Measurements from ENCODE around the gene PLB1.

The PLB1 gene

DNA sequence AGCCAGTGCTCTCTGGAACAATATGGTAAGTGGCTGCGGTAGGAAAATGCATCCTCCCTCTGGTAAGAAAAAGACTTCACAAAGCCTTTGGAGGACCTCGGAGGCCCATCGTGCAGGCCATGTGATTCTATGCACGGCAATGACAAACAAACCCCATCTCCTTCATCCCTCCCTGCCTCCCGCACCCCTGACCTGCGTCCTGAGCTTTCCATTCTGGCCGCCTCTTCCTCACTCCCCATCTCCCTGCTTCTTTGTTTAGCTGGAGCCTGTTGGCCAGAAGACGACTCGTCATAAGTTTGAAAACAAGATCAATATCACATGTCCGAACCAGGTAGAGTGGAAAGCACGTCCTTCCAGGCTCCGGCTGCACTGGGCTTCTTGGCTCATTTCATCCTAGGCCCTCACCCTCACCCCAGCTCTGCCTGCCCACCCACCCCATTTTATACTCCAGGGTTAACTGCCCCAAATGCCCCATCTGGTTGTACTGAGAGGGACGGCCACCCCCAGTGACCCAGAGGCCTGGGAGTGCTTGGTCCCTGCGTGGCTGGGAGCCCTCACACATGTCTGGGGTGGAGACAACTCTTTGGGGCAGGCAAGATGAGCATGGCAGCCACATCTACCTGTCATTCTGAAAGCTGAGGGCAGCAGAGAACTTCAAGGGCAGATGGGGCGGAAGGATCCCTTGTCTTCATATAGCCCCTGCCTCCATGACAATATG, 94.0 kb downstream of the PLB1 start:
- no peak for DNase-seq (ENCODE audit: low read depth, low spot score)

DNA sequence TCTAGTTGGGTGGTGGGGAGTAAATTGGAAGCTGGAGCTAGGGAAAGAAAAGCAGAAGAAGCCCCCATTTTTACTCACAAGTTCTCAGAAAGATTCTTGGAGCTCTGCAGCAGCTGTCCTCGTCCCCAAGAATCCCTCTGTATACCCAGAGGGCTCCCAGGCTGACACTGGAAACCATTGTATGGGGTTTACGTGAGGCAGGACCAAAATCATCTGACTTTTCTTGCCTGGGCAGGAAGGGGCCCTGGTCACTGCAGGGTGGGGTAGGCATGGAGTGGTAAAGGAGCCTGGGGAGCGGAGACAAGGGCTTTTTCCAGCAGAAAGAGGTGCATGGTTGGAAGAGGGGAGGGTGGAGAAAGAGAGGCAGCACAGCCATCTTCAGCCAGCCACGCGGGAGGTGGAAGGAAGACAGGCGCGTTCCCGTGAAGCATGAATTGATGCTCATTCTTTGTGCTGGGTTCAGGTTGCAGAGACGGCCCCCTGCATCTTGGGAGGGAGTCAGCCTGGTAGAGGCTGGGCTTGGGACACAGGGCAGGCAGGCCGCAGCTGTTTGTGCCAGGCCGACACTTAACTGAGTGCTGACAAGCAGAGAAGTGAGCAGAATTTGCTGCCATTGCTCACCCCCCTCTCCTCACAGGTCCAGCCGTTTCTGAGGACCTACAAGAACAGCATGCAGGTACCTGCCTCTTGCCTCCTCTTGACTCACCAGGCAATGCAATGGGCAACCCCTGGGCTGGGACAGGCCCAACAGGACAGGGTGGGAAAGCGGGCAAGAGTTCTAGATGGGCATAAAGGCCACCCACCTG, 94.8 kb downstream of the PLB1 start:
- DNase-seq (ENCODE audit: low read depth, low spot score) = no peak

DNA sequence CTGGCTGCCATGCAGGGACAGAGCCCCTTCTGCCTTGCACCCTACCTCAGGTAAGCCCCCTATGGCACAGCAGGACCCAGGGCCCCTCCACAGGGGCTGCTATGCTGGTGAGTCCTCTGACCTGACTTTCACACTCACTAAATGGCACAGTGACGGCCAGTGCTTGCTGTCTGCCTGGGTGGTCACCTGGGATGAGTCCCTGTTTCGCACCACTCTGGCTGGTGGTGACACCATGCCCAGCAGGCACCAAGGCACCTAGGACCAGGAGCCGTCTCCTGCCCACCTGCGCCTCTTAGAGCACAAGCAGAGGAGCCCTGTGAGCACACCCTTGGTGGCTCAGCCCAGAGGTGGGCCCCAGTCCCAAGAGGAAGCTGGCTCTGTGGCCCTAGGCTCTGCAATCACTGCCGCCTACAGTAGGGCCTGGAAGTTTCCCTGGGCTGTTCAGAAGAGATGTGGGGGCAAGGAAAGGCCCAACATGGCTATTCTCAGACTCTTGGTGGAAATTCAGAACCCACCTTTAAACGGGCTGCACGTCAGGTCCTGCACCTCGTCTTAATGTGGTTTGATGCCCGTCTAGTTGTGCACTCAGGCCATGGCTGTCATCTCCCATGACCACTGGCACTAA, 96.0 kb downstream of the PLB1 start:
- DNase-seq (ENCODE audit: low read depth, low spot score) = no peak

DNA sequence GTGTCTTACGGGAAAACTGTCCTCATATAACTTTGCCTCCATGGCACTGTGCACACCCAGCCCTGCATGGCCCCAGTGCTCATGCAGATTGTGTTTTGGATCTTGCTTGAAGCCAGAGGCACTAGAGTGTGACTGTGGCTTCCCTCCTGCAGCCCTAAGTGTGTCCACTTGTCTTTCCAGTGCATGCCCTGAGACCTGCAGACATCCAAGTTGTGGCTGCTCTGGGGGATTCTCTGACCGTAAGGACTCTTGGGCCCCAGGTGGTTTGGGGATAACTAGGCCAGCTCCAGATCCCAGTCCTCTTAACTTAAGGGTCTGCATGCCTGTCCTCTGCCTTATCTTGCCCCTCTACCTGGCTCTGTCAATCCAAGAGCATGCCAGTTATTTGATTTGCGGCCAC, 96.6 kb downstream of the PLB1 start:
- DNase-seq (ENCODE audit: low read depth, low spot score) = no peak

DNA sequence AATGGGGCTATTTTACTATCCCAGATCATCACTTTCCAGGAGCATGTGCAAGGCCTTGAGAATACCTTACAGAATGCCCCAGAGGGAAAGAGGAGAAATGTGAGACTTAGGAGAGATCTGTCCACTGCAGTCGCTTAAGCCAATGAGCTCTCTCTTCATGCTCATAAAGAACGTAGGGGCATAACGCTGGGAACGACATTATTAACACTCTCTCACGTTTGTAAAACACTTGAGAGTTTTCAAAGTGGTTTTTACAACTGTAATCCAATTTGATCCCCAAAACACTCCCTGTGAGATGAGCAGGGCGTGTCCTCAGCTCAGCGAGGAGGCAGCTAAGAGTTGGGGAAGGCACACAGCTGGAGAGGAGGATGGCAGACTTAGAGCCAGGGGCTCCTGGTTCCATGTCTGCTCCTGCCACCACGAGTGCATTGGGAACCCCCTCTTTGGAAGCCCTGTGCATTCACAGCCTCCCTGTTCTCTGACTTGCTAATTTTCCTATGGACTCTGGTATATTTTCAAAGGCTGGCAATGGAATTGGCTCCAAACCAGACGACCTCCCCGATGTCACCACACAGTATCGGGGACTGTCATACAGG, 97.4 kb downstream of the PLB1 start:
- no peak for DNase-seq (ENCODE audit: low read depth, low spot score)

DNA sequence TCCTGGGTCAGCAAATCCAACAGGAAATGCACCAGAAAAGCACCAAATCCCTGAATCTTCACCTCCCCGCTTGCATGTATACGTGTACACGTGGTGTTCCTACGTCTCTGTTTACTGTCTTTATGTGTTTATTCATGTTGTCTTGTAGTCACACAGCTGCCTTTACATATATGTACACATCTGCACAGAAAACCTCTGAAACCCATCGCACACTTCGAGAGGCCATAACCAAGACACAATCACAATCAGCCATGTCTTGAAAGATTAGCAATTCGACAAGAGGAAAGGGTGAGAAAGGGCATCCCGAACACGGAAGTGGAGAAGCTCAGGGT, 98.1 kb downstream of the PLB1 start:
- no peak for DNase-seq (ENCODE audit: low read depth, low spot score)

DNA sequence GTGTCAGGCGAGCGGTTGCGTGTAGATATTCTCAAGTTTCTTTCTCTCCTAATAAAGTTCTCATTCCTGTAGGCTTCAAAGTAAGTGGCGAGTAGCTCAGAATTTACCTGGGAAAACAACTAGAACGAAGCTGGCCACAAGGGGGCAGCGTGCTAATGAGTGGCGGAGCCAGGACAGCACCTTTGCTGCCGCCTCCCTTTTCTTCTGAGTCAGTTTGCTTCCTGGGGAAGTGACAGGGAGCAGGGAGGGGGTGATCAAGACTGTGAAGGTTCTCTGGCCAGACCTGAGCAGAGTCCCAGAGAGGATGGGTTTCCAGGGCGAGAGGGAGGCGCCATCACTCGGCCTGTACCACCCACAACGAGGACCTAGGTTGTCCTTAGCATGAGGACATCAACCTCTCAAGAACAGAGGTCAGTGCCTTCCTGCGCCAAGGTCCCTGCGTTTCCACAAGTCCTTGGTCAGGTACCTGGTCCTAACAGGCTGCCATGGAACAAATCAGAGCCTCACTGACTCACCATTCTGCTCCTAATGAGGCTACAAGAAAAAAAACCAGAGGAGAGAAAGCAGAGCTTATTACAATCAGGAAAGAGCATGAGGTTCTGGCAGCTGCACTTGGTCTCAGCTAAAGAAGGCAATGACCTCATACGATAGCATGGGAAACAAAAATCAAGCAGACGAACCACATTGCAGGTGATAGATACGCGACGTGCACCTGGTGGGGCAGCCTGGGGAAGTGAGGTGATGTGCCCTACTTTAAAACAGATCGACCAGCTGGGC, 98.7 kb downstream of the PLB1 start:
- DNase-seq (ENCODE audit: low read depth, low spot score) = peak; percentile 74

DNA sequence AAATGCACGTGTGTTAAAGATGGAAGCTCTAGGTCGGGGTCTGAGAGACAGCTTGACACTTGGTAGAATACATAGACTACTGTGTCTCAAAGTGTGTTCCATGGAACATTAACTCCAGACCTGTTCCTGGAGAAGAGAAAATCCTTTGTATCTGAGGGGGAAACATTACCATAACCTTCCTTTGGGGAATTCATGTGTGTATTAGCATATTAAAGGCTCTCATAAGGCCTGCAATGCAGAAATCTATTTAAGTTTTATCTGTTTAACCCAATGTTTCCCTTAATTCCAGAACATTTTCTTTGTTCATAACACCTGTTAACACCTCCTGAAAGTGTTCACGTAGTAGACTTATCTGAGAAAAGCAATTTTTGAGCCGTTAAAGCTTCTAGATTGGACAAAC, 99.5 kb downstream of the PLB1 start:
- no peak for DNase-seq (ENCODE audit: low read depth, low spot score)

DNA sequence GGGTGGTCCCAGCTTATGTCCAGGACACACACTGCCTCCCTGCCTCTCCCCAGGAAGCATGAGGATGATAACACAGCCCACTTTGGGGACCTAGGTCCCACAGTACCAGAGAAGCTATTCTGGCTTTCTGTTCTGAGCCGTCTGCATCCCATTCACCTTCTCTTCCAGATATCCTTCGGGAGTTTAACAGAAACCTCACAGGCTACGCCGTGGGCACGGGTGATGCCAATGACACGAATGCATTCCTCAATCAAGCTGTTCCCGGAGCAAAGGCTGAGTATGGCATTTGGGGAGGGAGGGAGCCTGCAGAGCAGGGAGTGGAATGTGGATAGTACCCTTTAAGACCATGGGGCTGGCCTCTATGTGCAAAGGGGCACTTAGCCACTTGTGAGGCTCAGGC, 102.6 kb downstream of the PLB1 start:
- no peak for DNase-seq (ENCODE audit: low read depth, low spot score)

DNA sequence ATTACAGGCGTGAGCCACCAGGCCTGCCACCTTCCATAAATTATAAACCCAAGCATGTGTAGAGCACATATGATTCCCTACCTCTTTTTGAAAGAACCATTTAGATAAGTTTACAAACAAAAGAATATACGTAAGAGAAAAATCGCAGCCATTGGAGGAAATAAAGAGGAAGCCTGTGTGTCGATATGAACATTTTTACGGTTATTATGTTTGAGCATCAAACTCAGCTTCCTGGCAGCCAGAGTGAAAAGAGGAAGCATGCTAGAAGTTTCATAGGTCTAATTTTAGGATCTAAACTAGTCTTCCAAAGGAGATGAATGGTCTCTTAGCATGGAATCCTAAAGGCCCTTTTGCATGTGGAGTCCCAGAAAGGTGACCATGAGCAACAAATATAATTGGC, 104.3 kb downstream of the PLB1 start:
- DNase-seq (ENCODE audit: low read depth, low spot score) = no peak

DNA sequence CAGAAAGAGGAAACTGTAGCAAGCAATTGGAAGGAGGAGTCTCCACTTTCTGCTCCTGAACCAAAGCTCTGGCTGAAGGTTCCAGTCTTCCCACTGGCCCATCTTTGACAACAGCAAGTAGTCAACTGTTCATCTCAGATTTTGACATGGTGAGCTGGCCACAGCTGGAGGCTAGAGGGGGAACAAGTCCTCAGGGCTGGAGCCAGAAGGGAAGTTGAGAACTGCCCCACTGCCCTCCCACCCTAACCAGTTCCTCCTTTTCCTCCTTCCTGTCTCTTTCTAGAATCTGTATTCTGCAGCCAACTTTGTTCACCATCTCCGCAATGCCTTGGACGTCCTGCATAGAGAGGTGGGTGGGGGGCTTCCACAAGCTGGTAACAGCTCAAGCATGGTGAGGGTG, 105.8 kb downstream of the PLB1 start:
- DNase-seq (ENCODE audit: low read depth, low spot score) = no peak

DNA sequence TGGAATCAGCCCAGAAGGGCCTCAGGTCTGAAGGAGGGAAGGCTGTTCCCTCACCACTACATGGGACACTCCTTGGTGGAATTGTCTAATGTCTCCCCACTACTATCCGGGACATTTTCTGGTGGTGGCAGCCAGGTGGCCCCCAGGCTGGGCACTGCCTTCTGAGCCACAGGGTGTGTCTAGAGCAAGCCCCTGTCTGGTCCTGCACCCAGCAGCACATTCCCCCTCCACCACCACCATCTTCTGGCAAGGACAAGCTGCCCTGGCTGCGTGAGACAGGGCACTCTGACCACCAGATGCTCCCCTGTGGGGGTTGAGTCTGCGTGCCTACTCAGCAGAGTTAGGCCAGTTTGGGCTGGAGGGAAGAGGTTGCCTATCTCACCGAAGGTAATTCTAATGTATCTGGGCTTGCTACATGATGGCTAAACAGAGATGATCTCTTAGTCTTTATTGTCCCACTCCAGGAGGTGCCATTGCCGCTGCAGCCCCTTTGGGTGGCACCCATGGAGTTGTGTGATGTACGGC, 106.3 kb downstream of the PLB1 start:
- DNase-seq (ENCODE audit: low read depth, low spot score) = no peak

DNA sequence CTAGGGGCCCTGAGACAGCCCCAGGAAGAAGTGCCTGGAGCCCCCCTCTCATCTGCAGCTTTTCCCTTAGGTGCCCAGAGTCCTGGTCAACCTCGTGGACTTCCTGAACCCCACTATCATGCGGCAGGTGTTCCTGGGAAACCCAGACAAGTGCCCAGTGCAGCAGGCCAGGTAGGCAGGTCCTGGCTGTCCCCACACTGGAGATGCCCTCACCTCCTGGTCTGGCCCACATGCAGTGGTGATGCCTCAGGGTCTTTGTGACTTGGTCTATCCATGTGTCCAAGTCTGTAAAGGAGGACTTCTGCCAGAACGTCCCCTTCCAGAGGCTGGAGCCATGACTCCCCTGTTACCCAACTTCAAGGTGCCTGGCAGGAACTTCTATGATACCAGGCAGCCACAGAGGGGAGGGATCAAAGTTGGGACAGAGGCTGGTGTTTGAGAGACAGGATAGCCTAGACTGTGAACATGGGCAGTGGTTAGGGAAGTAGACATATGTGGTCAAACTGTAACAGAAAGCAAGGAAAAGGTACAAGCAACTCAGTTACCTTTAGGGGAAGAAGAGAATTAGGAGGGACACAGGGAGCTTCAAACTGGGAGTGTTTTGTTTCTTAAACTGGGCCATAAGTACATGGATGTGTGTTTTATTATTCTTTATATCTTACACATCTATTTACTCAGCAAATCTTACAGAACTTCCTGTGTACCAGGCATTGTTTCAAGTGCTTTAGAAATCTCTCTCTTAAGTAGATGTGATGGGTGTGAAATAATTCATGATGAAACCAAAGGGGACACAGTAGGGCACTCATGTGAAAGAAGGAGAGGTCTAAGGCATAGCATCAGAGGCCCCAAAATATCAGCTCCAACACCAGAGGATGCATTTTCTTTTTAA, 107.1 kb downstream of the PLB1 start:
- DNase-seq (ENCODE audit: low read depth, low spot score) = no peak

DNA sequence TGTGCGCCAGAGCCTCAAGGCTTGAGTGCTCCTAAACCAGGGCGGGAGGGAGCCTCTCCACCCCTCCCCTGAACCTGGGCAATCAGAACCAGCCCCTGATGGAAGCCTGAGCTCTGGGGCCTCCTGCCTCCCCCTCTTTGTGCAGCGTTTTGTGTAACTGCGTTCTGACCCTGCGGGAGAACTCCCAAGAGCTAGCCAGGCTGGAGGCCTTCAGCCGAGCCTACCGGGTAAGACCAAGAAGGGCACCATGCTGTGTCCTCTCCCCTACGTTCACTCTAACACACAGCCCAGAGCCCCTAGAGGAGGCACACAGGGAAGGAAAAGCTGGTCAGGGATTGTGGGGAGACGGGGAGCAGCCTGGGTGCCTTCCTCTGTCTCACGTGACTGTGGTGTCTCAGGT, 108.0 kb downstream of the PLB1 start:
- no peak for DNase-seq (ENCODE audit: low read depth, low spot score)

DNA sequence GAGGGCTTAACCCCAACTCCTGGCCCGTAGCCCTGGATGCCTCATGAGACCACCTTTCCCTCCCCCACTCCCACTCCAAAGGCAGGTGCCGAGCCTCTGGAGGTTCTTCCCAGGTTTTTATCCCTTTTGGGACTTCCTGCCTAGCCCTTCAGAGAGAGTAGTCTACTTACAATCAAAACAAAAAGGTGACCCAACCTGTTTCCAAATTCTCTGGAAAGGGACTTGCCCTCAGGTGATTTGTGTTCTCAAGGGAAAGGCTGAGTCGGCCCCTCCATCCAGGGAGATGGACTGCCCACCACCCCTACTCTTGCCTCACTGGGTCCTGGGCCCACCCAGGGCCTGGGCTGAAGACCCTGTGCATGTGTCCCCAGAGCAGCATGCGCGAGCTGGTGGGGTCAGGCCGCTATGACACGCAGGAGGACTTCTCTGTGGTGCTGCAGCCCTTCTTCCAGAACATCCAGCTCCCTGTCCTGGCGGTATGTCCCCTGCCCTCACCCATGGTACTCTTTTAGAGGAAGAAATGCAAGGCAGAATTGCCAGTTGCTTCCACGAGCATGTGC, 108.5 kb downstream of the PLB1 start:
- DNase-seq (ENCODE audit: low read depth, low spot score) = no peak

DNA sequence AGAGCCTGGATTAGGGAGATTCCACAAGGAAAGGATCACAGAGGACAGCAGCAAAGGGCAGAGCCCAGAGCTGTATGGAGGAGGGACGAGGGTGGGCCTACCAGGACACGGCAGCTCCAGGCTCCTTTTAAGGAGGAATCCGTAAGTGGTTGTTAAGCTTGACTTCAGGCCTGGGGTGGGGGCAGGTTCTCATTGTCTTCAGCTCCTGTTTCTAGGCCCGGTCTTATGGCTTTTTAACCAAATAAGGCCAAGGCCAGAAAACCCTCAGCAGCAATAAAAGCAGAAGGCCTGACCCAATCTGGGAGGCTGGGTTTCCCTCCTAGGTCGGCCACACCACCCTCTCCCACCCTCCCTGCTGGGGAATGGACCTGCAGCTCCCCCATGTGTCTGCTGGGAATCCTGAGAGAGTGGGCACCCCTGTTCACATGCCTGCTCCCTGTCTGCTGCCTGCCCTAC, 111.2 kb downstream of the PLB1 start:
- no peak for DNase-seq (ENCODE audit: low read depth, low spot score)

DNA sequence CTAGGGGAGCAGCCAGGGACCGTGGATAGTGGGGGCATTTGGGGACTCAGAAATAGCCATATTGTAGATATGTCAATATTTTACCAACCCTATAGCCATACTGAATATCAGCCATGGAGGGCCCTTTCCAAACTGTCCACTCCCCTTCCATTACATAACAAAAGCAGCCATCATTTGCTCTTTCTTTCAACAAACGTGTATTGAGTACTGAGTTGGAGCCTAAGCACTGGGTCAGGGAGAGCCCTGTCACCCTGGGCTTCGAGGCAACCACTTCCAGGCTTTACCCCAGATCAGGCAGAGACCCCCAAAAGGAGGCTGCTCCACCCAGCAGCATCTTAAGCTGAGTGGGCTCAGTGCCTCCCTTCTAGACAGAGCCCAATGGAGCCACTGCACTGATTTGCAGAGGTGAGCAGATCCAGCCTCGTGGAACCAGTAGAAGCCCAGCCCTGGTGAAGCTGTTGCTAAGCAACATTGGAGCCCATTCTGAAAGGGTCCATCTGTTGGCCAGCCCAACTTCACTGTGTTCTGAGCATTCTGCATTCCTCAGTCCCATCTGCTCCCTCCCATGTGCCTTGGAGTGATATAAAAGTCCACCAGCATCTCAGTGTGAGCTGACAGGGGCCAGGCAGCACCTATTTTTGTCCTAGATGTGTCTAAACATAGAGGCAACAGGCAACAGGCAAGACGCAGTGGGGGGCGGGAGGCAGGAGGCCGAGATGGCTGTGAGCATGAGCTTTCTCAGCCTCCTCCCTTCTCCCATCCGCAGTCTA, 112.1 kb downstream of the PLB1 start:
- no peak for DNase-seq (ENCODE audit: low read depth, low spot score)

DNA sequence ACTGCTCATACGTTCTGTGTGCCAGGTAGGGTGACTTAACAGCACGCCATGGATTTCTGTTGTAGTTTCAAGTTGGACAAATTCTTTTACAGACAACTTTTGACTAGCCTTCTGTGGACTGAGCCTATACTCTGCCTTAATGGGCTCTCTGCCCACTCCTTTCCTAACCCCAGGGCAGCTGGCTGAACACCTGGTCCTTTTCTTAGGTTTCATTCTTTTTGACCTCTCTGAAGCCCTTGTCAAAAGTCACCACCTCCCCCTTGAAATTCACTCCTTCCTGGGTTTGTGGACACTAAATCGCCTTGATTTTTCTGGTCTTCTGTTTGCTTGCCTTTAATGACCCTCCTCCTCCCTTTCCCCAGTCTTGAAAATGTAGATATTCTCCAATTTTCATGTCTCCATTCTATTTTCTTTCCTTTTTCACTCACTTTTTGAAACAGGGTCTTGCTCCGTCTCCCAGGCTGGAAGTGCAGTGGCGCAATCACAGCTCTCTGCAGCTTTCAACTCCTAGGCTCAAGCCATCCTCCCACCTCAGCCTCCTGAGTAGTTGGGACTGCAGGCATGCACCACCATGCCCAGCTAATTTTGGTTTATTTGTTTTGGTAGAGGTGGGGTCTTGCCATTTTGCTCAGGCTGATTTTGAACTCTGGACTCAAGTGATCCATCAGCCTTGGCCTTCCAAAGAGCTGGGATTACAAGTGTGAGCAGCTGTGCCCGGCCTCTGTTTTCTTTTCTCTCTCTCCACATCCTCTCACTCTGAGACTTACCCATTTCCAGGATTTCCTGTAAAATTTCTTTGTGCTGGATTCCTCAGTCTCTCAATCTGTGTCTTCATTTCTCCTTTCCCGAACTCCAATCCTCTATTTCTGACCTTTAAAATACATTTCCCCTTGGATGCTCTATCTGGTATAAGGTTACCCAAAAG, 112.9 kb downstream of the PLB1 start:
- DNase-seq (ENCODE audit: low read depth, low spot score) = no peak

All from activated CD4-positive, CD25-positive, alpha-beta regulatory T cell treated with anti-CD3 and anti-CD28 coated beads, Interleukin-2, amount 50 U/mL, for 16 hours (primary cell).